Activated CD8-positive, alpha-beta T cell treated with anti-CD3 and anti-CD28 coated beads, Interleukin-2, amount 10 ng/mL, durations not matched to agents 7 days and 5 days (primary cell): ENCODE data around the gene LAD1. TPM values are rescaled to one million over a fixed set of nuclear protein-coding genes. Genes with fewer than 3 reads are reported as not detected.

Source experiments
- ATAC-seq: fragments of 150-1000 bp; cut with Tn5 transposase; one replicate; pipeline ENCODE4 v1.10.0; 2021; ENCODE audit warnings: moderate library complexity
- CTCF ChIA-PET: fragments of 350-600 bp; sonication (Branson Sonifier 250); formaldehyde crosslinking; loops from one replicate; lab custom pipeline; 2021; ENCODE audit warnings: antibody characterized with exemption; lab: Charles Lee
- POLR2A ChIA-PET: fragments of 350-600 bp; sonication (Branson Sonifier 250); formaldehyde crosslinking; loops from one replicate; lab custom pipeline; 2021; ENCODE audit warnings: antibody characterized with exemption; lab: Charles Lee
- DNase-seq: peaks from one replicate; pipeline ENCODE4 v3.0.0-alpha.2; 2020
- H3K27ac Mint-ChIP-seq: one replicate; pipeline ENCODE4 v1.8.0; 2021; ENCODE audit warnings: mild to moderate bottlenecking, mixed read lengths
- H3K27me3 Mint-ChIP-seq: one replicate; pipeline ENCODE4 v1.8.0; 2021; ENCODE audit warnings: low read depth, mixed read lengths
- H3K36me3 Mint-ChIP-seq: one replicate; pipeline ENCODE4 v1.8.0; 2021; ENCODE audit warnings: low read depth, mixed read lengths
- H3K4me1 Mint-ChIP-seq: one replicate; pipeline ENCODE4 v1.8.0; 2021; ENCODE audit warnings: low read depth, mixed read lengths
- H3K4me3 Mint-ChIP-seq: one replicate; pipeline ENCODE4 v1.8.0; 2021; ENCODE audit warnings: mild to moderate bottlenecking, mixed read lengths
- H3K9me3 Mint-ChIP-seq: one replicate; pipeline ENCODE4 v1.8.0; 2022; ENCODE audit warnings: mixed read lengths; ENCODE audit not compliant: insufficient read depth
- total RNA-seq, 2 experiments: library from RNA; stranded (reverse); gene quantifications; one replicate each; pipeline ENCODE4 v1.2.3, GENCODE V29; 2021

Gene LAD1
- total RNA-seq, 2 experiments from 2014 or later = not detected

- DNase-seq = no peak
- Mint-ChIP-seq H3K4me3 (no peak overlapping the region), H3K9me3 (no peaks in the 10 kb centered on the region), H3K27me3 (peaks cover 18% of the 10 kb centered on the region), H3K27ac (no peak overlapping the region), H3K4me1 (peaks cover 17% of the 10 kb centered on the region), H3K36me3 (no peaks in the 10 kb centered on the region)
- no peak for ATAC-seq
- ChIA-PET CTCF (no interaction called here), POLR2A (no interaction called here)
Observed at GRCh38 chr1:201427963-201428362, 28.8 kb upstream of the LAD1 start.

GRCh38 chr1:201426479-201427310 is 27.6 kb upstream of the LAD1 start:
- Mint-ChIP-seq H3K4me3 (no peak overlapping the region), H3K36me3 (no peaks in the 10 kb centered on the region), H3K4me1 (peaks cover 17% of the 10 kb centered on the region), H3K27me3 (peaks cover 20% of the 10 kb centered on the region), H3K27ac (no peak overlapping the region), H3K9me3 (no peaks in the 10 kb centered on the region)
- ChIA-PET POLR2A (interaction anchor here (0.5 kb wide), 2 partner anchors 9 to 55 kb away, joined by 3 read pairs; no protein-coding TSS in a partner anchor), CTCF (interaction anchor here (1.1 to 1.2 kb wide), 2 partner anchors 56 to 78 kb away, joined by 3 read pairs; no protein-coding TSS in a partner anchor)
- peak; percentile 50 for DNase-seq
- ATAC-seq = peak; percentile 74

- no peak overlapping the region for H3K4me3 Mint-ChIP-seq
- ATAC-seq (no peak), DNase-seq (no peak)
- peaks cover 12% of the 10 kb centered on the region for H3K27me3 Mint-ChIP-seq
- H3K36me3 Mint-ChIP-seq = no peaks in the 10 kb centered on the region
- peaks cover 17% of the 10 kb centered on the region for H3K4me1 Mint-ChIP-seq
- CTCF ChIA-PET = no interaction called here
- H3K27ac Mint-ChIP-seq = no peak overlapping the region
- no peaks in the 10 kb centered on the region for H3K9me3 Mint-ChIP-seq
- POLR2A ChIA-PET = no interaction called here
Observed at GRCh38 chr1:201424146-201424545, 25.0 kb upstream of the LAD1 start.

GRCh38 chr1:201423655-201424054 is 24.5 kb upstream of the LAD1 start:
- Mint-ChIP-seq H3K27me3 (peaks cover 12% of the 10 kb centered on the region), H3K4me3 (no peak overlapping the region), H3K27ac (no peak overlapping the region), H3K4me1 (peaks cover 17% of the 10 kb centered on the region), H3K36me3 (no peaks in the 10 kb centered on the region), H3K9me3 (no peaks in the 10 kb centered on the region)
- ChIA-PET POLR2A (no interaction called here), CTCF (no interaction called here)
- DNase-seq (no peak), ATAC-seq (no peak)

- Mint-ChIP-seq H3K36me3 (no peaks in the 10 kb centered on the region), H3K4me1 (peaks cover 17% of the 10 kb centered on the region), H3K4me3 (no peak overlapping the region), H3K27ac (no peak overlapping the region), H3K27me3 (peaks cover 14% of the 10 kb centered on the region), H3K9me3 (no peaks in the 10 kb centered on the region)
- no peak for ATAC-seq
- POLR2A ChIA-PET = no interaction called here
- DNase-seq = no peak
- CTCF ChIA-PET = no interaction called here
Observed at GRCh38 chr1:201422436-201423030, 23.4 kb upstream of the LAD1 start.

- Mint-ChIP-seq H3K27ac (no peak overlapping the region), H3K36me3 (no peaks in the 10 kb centered on the region), H3K27me3 (peaks cover 19% of the 10 kb centered on the region), H3K4me1 (peaks cover 12% of the 10 kb centered on the region), H3K9me3 (no peaks in the 10 kb centered on the region), H3K4me3 (no peak overlapping the region)
- ChIA-PET POLR2A (no interaction called here), CTCF (no interaction called here)
- ATAC-seq = no peak
- DNase-seq = no peak
Observed at GRCh38 chr1:201422026-201422425, 22.9 kb upstream of the LAD1 start.

- DNase-seq = no peak
- ChIA-PET CTCF (no interaction called here), POLR2A (no interaction called here)
Observed at GRCh38 chr1:201421041-201421440, 21.9 kb upstream of the LAD1 start.

GRCh38 chr1:201420608-201421002 is 21.5 kb upstream of the LAD1 start:
- CTCF ChIA-PET = no interaction called here
- Mint-ChIP-seq H3K27me3 (peaks cover 22% of the 10 kb centered on the region), H3K4me1 (no peaks in the 10 kb centered on the region), H3K36me3 (no peaks in the 10 kb centered on the region), H3K27ac (no peak overlapping the region), H3K9me3 (no peaks in the 10 kb centered on the region), H3K4me3 (no peak overlapping the region)
- ATAC-seq = no peak
- POLR2A ChIA-PET = no interaction called here
- DNase-seq = no peak

More at GRCh38 chr1:201421041-201421440, 21.9 kb upstream of the LAD1 start:
- no peaks in the 10 kb centered on the region for H3K9me3 Mint-ChIP-seq
- H3K4me3 Mint-ChIP-seq = no peak overlapping the region
- H3K4me1 Mint-ChIP-seq = peaks cover 2% of the 10 kb centered on the region
- H3K36me3 Mint-ChIP-seq = no peaks in the 10 kb centered on the region
- H3K27ac Mint-ChIP-seq = no peak overlapping the region
- ATAC-seq = no peak
- peaks cover 24% of the 10 kb centered on the region for H3K27me3 Mint-ChIP-seq

GRCh38 chr1:201419746-201420607 is 20.9 kb upstream of the LAD1 start:
- H3K4me3 Mint-ChIP-seq = no peak overlapping the region
- DNase-seq = no peak
- H3K36me3 Mint-ChIP-seq = no peaks in the 10 kb centered on the region
- peaks cover 24% of the 10 kb centered on the region for H3K27me3 Mint-ChIP-seq
- ChIA-PET POLR2A (no interaction called here), CTCF (no interaction called here)
- H3K27ac Mint-ChIP-seq = no peak overlapping the region
- H3K9me3 Mint-ChIP-seq = no peaks in the 10 kb centered on the region
- ATAC-seq = no peak
- no peaks in the 10 kb centered on the region for H3K4me1 Mint-ChIP-seq

- H3K27me3 Mint-ChIP-seq = peaks cover 24% of the 10 kb centered on the region
- no peak overlapping the region for H3K4me3 Mint-ChIP-seq
- no peaks in the 10 kb centered on the region for H3K36me3 Mint-ChIP-seq
- no peak for DNase-seq
- ATAC-seq = no peak
- CTCF ChIA-PET = no interaction called here
- H3K9me3 Mint-ChIP-seq = no peaks in the 10 kb centered on the region
- no peak overlapping the region for H3K27ac Mint-ChIP-seq
- H3K4me1 Mint-ChIP-seq = no peaks in the 10 kb centered on the region
- POLR2A ChIA-PET = no interaction called here
Observed at GRCh38 chr1:201419256-201419655, 20.1 kb upstream of the LAD1 start.

- peaks cover 21% of the 10 kb centered on the region for H3K27me3 Mint-ChIP-seq
Observed at GRCh38 chr1:201418461-201418860, 19.3 kb upstream of the LAD1 start.

More at GRCh38 chr1:201418461-201418860, 19.3 kb upstream of the LAD1 start:
- Mint-ChIP-seq H3K9me3 (no peaks in the 10 kb centered on the region), H3K27ac (no peak overlapping the region), H3K36me3 (no peaks in the 10 kb centered on the region), H3K4me1 (no peaks in the 10 kb centered on the region), H3K4me3 (no peak overlapping the region)
- no peak for DNase-seq
- ChIA-PET CTCF (no interaction called here), POLR2A (no interaction called here)
- ATAC-seq = no peak
